Panc1 (cell line): ENCODE results near the gene GNAS-AS1.

Experiments used
- CTCF ChIP-seq: fragments of 450-650 bp; IDR thresholded peaks from 2 replicates; pipeline ENCODE4 v1.5.1; 2017; ENCODE audit warnings: mild to moderate bottlenecking
- POLR2AphosphoS5 ChIP-seq: IDR thresholded peaks from 2 replicates; pipeline ENCODE4 v1.6.1; 2012; ENCODE audit warnings: mild to moderate bottlenecking, low read depth, low read length, moderate library complexity
- REST ChIP-seq, 2 experiments: IDR thresholded peaks; 2 replicates each; pipeline ENCODE4 v1.6.1; 2011 to 2012; ENCODE audit warnings: low read depth in 2 of 2, control low read depth in 1 of 2, low read length in 1 of 2, mild to moderate bottlenecking in 1 of 2, moderate library complexity in 1 of 2; ENCODE audit not compliant: insufficient read depth in 1 of 2

GRCh38 chr20:58788896-58789544 is 61.7 kb downstream of the GNAS-AS1 start:
- TF ChIP-seq POLR2AphosphoS5 (no peak), CTCF (no peak), REST (IDR thresholded peaks at IDR 0.05; ENCODE audit: insufficient read depth in 1 of 2, low read depth in 2 of 2, low read length in 1 of 2) (no peak)
